Breast epithelium (tissue), 4 donors: ENCODE data around the gene TMEM139. TPM values are rescaled to one million over a fixed set of nuclear protein-coding genes. Genes with fewer than 3 reads are reported as not detected.

ENCODE experiments used
- DNase-seq, 2 donors: peaks; one replicate each; pipeline ENCODE4 v3.0.0-alpha.2; 2019; ENCODE audit warnings: low spot score in 2 of 2
- H3K27ac ChIP-seq, 2 donors: fragments of 200-600 bp; sonication (generic) in 1 of 2; one replicate each; pipeline ENCODE4 v1.5.1; 2016 to 2019; ENCODE audit warnings: mild to moderate bottlenecking in 1 of 2
- H3K27me3 ChIP-seq, 2 donors: fragments of 200-600 bp; sonication (generic) in 1 of 2; one replicate each; pipeline versions ENCODE4 v1.5.1 to v1.6.0; 2017 to 2019; ENCODE audit warnings: control low read depth in 1 of 2, mild to moderate bottlenecking in 1 of 2
- H3K36me3 ChIP-seq: fragments of 200-600 bp; one replicate; pipeline ENCODE4 v1.5.1; 2019
- H3K4me1 ChIP-seq, 2 donors: fragments of 200-600 bp; sonication (generic); one replicate each; pipeline ENCODE4 v1.5.1; 2016 to 2019; ENCODE audit warnings: control low read depth in 1 of 2
- H3K4me3 ChIP-seq, 3 donors: fragments of 200-600 bp; sonication (generic); 1 replicate in 2 of 3; 2 replicates in 1 of 3; pipeline ENCODE4 v1.5.1; 2016 to 2019; ENCODE audit warnings: mild to moderate bottlenecking in 3 of 3, moderate library complexity in 2 of 3
- H3K9me3 ChIP-seq, 2 donors: fragments of 200-600 bp; sonication (generic) in 1 of 2; one replicate each; pipeline ENCODE4 v1.5.1; 2016 to 2019; ENCODE audit warnings: control low read depth in 1 of 2
- POLR2A ChIP-seq: fragments of 450-650 bp; IDR thresholded peaks from one replicate; pipeline ENCODE4 v1.6.1; 2016; ENCODE audit warnings: antibody characterized with exemption, mild to moderate bottlenecking, moderate library complexity
- POLR2AphosphoS5 ChIP-seq, 3 donors: sonication (generic); formaldehyde crosslinking; IDR thresholded peaks; one replicate each; pipeline ENCODE4 v1.6.1; 2017; ENCODE audit warnings: antibody characterized with exemption in 3 of 3
- intact Hi-C: fragments of 100-400 bp; cut with DNase I; formaldehyde crosslinking; loops from one replicate; pipeline ENCODE4 v1.15.1; 2023; ENCODE audit warnings: low total_unique reads
- total RNA-seq, 3 donors: library from RNA; depleted of rRNA; stranded (reverse); fragments of >200 nt; gene quantifications; one replicate each; pipeline ENCODE4 v1.1.0, GENCODE V29; 2016
- TF ChIP-seq, protein P1 (sequence below), 3 donors: fragments of 450-650 bp; IDR thresholded peaks; one replicate each; pipeline ENCODE4 v1.5.1; 2016 to 2017; ENCODE audit warnings: antibody characterized with exemption in 3 of 3, mild to moderate bottlenecking in 3 of 3, moderate library complexity in 3 of 3

The TMEM139 gene
- total RNA-seq, 3 donors from 2014 or later, result 1.4 to 27.4 (median 14.4) TPM

DNA sequence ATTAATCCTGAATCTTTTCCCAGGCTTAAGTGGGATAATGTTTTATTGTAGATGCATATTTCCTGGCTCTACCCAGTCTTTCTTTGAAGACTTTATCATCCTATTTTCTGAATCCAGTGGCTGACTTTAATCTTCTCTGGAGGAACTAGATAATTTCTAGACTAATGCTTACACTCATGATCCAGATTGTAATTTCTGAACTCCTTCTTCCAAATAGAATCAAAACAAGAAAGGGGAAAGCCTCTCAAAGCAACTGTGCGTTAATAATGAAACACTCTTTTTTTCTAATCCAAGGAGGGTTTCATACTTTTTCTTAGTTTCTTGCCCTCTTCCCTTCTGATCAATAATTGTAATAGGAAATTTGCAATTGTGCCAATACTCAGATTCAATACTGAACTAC, 13.5 kb upstream of the TMEM139 start:
- no peak for TF ChIP-seq POLR2A
- DNase-seq, result no peak
- Histone ChIP-seq H3K4me3 (no peak overlapping the region), H3K9me3 (no peaks in the 10 kb centered on the region), H3K36me3 (no peaks in the 10 kb centered on the region), H3K4me1 (no peaks in the 10 kb centered on the region), H3K27me3 (no peaks in the 10 kb centered on the region), H3K27ac (no peak overlapping the region)
- intact Hi-C loops, result no loop called here

DNA sequence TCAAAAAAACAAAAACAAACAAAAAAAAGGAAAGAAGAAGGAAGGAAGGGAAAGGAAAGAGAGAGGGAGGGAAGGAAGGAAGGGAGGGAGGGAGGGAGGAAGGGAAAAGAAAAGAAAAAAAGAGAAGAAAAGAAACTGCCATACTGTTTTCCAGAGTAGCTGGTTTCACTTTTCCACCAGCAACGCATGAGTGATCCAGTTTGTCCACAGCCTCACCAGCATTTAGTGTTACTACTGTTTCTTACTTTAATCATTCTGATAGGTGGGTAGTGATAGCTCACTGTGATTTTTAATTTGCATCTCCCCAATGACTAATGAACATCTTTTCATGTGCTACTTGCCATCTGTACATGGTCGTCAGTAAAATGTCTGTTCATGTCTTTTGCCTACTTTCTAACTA, 11.9 kb upstream of the TMEM139 start:
- Histone ChIP-seq H3K36me3 (no peaks in the 10 kb centered on the region), H3K4me3 (no peak overlapping the region), H3K4me1 (no peaks in the 10 kb centered on the region), H3K27me3 (no peaks in the 10 kb centered on the region), H3K27ac (no peak overlapping the region), H3K9me3 (no peaks in the 10 kb centered on the region)
- intact Hi-C loops, result no loop called here
- DNase-seq, result no peak
- no peak for TF ChIP-seq POLR2AphosphoS5 (IDR thresholded peaks at IDR 0.05)
- TF ChIP-seq POLR2A, result no peak
- TF ChIP-seq, protein P1, sequence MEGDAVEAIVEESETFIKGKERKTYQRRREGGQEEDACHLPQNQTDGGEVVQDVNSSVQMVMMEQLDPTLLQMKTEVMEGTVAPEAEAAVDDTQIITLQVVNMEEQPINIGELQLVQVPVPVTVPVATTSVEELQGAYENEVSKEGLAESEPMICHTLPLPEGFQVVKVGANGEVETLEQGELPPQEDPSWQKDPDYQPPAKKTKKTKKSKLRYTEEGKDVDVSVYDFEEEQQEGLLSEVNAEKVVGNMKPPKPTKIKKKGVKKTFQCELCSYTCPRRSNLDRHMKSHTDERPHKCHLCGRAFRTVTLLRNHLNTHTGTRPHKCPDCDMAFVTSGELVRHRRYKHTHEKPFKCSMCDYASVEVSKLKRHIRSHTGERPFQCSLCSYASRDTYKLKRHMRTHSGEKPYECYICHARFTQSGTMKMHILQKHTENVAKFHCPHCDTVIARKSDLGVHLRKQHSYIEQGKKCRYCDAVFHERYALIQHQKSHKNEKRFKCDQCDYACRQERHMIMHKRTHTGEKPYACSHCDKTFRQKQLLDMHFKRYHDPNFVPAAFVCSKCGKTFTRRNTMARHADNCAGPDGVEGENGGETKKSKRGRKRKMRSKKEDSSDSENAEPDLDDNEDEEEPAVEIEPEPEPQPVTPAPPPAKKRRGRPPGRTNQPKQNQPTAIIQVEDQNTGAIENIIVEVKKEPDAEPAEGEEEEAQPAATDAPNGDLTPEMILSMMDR (IDR thresholded peaks at IDR 0.05), result no peak

DNA sequence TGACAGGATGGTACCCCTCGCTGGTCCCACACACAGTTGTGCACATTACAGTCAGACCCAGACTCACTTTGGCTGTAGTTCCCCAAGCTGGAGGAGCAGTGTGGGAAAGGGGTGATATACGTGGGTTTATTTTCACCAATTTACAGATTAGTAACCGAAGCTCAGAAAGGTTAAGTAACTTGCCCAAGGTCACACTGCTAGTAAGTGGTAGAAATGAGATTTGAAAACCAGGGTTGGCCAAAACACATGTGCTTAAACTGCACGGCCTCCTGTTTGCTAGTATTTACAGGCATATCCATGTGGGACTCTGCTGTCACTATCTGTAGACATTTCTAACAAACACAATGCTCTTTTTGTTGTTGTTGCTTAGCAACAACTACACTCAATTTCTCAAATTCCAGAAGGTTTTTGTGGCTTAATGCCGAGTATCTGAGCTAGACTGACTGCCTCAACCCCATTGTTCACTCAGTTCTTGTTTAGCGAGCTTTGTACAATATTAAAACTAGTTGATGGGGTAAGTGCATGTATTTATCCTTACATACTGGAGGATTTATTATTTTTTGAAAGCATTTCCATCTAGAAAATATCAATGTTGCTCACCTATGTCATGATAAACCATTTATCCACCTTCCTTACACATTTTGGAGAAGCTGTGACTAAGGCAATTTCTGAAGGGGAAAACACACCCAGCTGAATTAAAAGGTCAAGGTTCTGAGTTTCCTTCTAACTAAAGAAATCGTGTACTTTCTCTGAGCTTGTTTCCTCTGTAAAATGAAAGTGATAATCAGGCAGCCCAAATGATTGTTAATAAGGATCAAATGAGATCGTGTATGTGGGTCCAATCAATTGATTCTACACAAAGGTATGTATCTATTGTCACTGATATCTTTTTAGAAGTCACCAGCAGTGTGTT, 5.3 kb upstream of the TMEM139 start:
- Histone ChIP-seq H3K36me3 (no peaks in the 10 kb centered on the region), H3K4me3 (no peak overlapping the region), H3K27me3 (no peaks in the 10 kb centered on the region), H3K27ac (peak overlapping the region; percentile 84 to 89), H3K4me1 (peaks cover 0 to 9% of the 10 kb centered on the region in 2 donors), H3K9me3 (no peaks in the 10 kb centered on the region)
- TF ChIP-seq, protein P1 (IDR thresholded peaks at IDR 0.05), result no peak
- TF ChIP-seq POLR2AphosphoS5 (IDR thresholded peaks at IDR 0.05), result no peak
- no peak for TF ChIP-seq POLR2A
- intact Hi-C loops, result no loop called here
- DNase-seq, result no peak

DNA sequence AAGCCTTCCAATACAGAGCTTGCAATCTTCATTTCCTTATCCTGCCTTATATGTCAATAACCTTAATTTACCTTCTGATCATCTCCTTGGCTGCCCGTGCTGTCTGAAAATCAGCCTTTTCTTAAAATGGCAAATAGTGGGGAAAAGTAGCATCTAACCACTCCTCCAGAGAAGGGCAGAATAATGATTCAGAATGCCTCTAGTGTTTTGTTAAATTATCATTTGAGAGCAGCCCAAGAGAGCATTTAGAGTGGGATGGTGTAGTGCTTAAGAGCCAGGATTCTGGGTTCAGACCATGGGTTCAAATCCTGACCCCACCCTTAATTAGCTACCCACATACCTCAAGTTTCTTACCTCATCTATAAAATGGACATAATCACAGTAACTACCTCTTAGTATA, 4.6 kb upstream of the TMEM139 start:
- intact Hi-C loops, result no loop called here
- Histone ChIP-seq H3K27me3 (no peaks in the 10 kb centered on the region), H3K4me1 (peaks cover 0 to 9% of the 10 kb centered on the region in 2 donors), H3K27ac (peak overlapping the region; percentile 84 to 89), H3K36me3 (no peaks in the 10 kb centered on the region), H3K4me3 (no peak overlapping the region), H3K9me3 (no peaks in the 10 kb centered on the region)
- no peak for DNase-seq
- TF ChIP-seq, protein P1 (IDR thresholded peaks at IDR 0.05), result no peak
- TF ChIP-seq POLR2A, result no peak
- TF ChIP-seq POLR2AphosphoS5 (IDR thresholded peaks at IDR 0.05), result no peak

GRCh38 chr7:143280566-143280965, 4.2 kb upstream of the TMEM139 start:
- H3K4me3 ChIP-seq, result no peak overlapping the region
- TF ChIP-seq, protein P1 (IDR thresholded peaks at IDR 0.05), result no peak
- TF ChIP-seq POLR2A (no peak), POLR2AphosphoS5 (IDR thresholded peaks at IDR 0.05) (no peak)
- H3K4me1 ChIP-seq, result peaks cover 0 to 11% of the 10 kb centered on the region in 2 donors
- H3K36me3 ChIP-seq, result no peaks in the 10 kb centered on the region
- H3K27me3 ChIP-seq, result no peaks in the 10 kb centered on the region
- DNase-seq, result no peak
- H3K27ac ChIP-seq, result peak overlapping the region; percentile 84 to 89
- intact Hi-C loops, result no loop called here
- no peaks in the 10 kb centered on the region for H3K9me3 ChIP-seq
